Neural progenitor cell (in vitro differentiated cells): ENCODE results near the gene PLOD3. TPM values are rescaled to one million over a fixed set of nuclear protein-coding genes. Genes with fewer than 3 reads are reported as not detected.

ENCODE experiments used
- DNase-seq: peaks from one replicate; pipeline ENCODE4 v3.0.0-alpha.2; 2016; ENCODE audit warnings: low spot score
- H2AFZ ChIP-seq: fragments of 200-600 bp; sonication (generic); replicated peaks from 2 replicates; pipeline ENCODE4 v1.6.1; 2016; ENCODE audit warnings: antibody characterized with exemption
- H3F3A ChIP-seq: fragments of 200-600 bp; sonication (generic); 2 replicates; pipeline ENCODE4 v1.6.1; 2016; ENCODE audit warnings: antibody characterized with exemption, low read depth
- H3K27ac ChIP-seq: fragments of 200-600 bp; sonication (generic); 2 replicates; pipeline ENCODE4 v1.5.1; 2016; ENCODE audit warnings: mild to moderate bottlenecking
- H3K27me3 ChIP-seq: fragments of 200-600 bp; sonication (generic); 2 replicates; pipeline ENCODE4 v1.6.1; 2016; ENCODE audit warnings: mild to moderate bottlenecking, moderate library complexity
- H3K36me3 ChIP-seq: fragments of 200-600 bp; sonication (generic); 2 replicates; pipeline ENCODE4 v1.5.1; 2016
- H3K4me1 ChIP-seq: fragments of 200-600 bp; sonication (generic); 2 replicates; pipeline ENCODE4 v1.6.1; 2016; ENCODE audit warnings: mixed run types
- H3K4me2 ChIP-seq: fragments of 200-600 bp; sonication (generic); 2 replicates; pipeline ENCODE4 v1.6.1; 2016
- H3K4me3 ChIP-seq: fragments of 200-600 bp; sonication (generic); 2 replicates; pipeline ENCODE4 v1.5.1; 2016
- H3K79me2 ChIP-seq: fragments of 200-600 bp; sonication (generic); 2 replicates; pipeline ENCODE4 v1.6.1; 2016; ENCODE audit warnings: low read depth
- H3K9ac ChIP-seq: fragments of 200-600 bp; sonication (generic); 2 replicates; pipeline ENCODE4 v1.6.1; 2016
- H3K9me3 ChIP-seq: fragments of 200-600 bp; sonication (generic); 2 replicates; pipeline ENCODE4 v1.5.1; 2016; ENCODE audit warnings: low read depth
- H4K20me1 ChIP-seq: fragments of 200-600 bp; sonication (generic); 2 replicates; pipeline ENCODE4 v1.6.1; 2016; ENCODE audit warnings: low read depth
- H3K27ac Mint-ChIP-seq: 3 replicates; pipeline ENCODE4 v1.8.0; 2021; ENCODE audit warnings: mixed read lengths
- H3K27me3 Mint-ChIP-seq: 2 replicates; pipeline ENCODE4 v1.8.0; 2022; ENCODE audit warnings: low read depth, mild to moderate bottlenecking, inconsistent platforms, moderate library complexity, mixed read lengths; ENCODE audit not compliant: insufficient read depth
- H3K36me3 Mint-ChIP-seq: 3 replicates; pipeline ENCODE4 v1.8.0; 2021; ENCODE audit warnings: mixed read lengths
- H3K4me1 Mint-ChIP-seq: 3 replicates; pipeline ENCODE4 v1.8.0; 2021; ENCODE audit warnings: mixed read lengths
- H3K4me3 Mint-ChIP-seq: 3 replicates; pipeline ENCODE4 v1.8.0; 2021; ENCODE audit warnings: mild to moderate bottlenecking, moderate library complexity, mixed read lengths
- H3K9me3 Mint-ChIP-seq: 3 replicates; pipeline ENCODE4 v1.8.0; 2020; ENCODE audit warnings: mixed read lengths
- EZH2 ChIP-seq: fragments of 200-600 bp; sonication (generic); IDR thresholded peaks from 2 replicates; pipeline ENCODE4 v1.6.1; 2017; ENCODE audit warnings: antibody characterized with exemption, mild to moderate bottlenecking, moderate library complexity
- EZH2phosphoT487 ChIP-seq: fragments of 200-600 bp; sonication (generic); IDR thresholded peaks from 2 replicates; pipeline ENCODE4 v1.6.1; 2017; ENCODE audit warnings: antibody characterized with exemption
- total RNA-seq: library from RNA; depleted of rRNA; stranded (reverse); fragments of >200 nt; gene quantifications from 2 replicates; pipeline ENCODE4 v1.2.3, GENCODE V29; 2015; ENCODE audit warnings: low replicate concordance
- TF ChIP-seq, protein P1 (sequence below): fragments of 200-600 bp; sonication (generic); IDR thresholded peaks from 2 replicates; pipeline ENCODE4 v1.5.1; 2017; ENCODE audit warnings: antibody characterized with exemption, mild to moderate bottlenecking

The PLOD3 gene
- total RNA-seq, 1 donor from 2014 or later = 9.4 TPM

GRCh38 chr7:101212014-101212413 lies 5.4 kb downstream of the PLOD3 start:
- Histone ChIP-seq H3K36me3 (no peaks in the 10 kb centered on the region), H3K9ac (no peak overlapping the region)
- no peak for DNase-seq

DNA sequence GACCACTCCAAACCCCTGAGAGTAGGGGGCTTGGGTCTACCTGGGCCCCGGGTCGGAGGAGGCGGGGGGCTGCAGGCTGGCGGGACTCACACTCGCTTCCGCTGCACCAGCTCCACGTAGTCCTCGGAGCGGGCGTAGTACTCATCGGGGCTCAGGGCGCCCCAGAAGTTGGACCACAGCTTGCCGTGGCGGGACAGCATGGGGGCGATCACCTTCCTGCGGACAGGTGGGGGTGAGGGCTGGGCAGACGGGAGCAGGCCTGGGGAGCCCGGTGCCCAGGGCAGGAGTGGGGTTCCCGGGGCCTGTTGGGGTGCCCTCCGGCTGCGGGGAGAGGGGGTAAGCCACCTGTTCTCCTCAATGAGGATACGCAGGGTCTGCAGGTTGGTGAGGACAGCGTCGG lies 5.9 kb downstream of the PLOD3 start:
- Mint-ChIP-seq H3K4me3 (no peak overlapping the region), H3K36me3 (peaks cover 2% of the 10 kb centered on the region), H3K9me3 (no peaks in the 10 kb centered on the region)

More at GRCh38 chr7:101212014-101212413, 5.4 kb downstream of the PLOD3 start:
- no peaks in the 10 kb centered on the region for H3K9me3 ChIP-seq
- no peak overlapping the region for H3K4me3 Mint-ChIP-seq
- no peaks in the 10 kb centered on the region for H3K9me3 Mint-ChIP-seq
- H3K27me3 Mint-ChIP-seq = peaks cover 5% of the 10 kb centered on the region
- H3K4me2 ChIP-seq = no peak overlapping the region
- TF ChIP-seq EZH2 (no peak), EZH2phosphoT487 (no peak)
- TF ChIP-seq, protein P1, sequence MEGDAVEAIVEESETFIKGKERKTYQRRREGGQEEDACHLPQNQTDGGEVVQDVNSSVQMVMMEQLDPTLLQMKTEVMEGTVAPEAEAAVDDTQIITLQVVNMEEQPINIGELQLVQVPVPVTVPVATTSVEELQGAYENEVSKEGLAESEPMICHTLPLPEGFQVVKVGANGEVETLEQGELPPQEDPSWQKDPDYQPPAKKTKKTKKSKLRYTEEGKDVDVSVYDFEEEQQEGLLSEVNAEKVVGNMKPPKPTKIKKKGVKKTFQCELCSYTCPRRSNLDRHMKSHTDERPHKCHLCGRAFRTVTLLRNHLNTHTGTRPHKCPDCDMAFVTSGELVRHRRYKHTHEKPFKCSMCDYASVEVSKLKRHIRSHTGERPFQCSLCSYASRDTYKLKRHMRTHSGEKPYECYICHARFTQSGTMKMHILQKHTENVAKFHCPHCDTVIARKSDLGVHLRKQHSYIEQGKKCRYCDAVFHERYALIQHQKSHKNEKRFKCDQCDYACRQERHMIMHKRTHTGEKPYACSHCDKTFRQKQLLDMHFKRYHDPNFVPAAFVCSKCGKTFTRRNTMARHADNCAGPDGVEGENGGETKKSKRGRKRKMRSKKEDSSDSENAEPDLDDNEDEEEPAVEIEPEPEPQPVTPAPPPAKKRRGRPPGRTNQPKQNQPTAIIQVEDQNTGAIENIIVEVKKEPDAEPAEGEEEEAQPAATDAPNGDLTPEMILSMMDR = no peak
- no peaks in the 10 kb centered on the region for H3K79me2 ChIP-seq
- no peak overlapping the region for H3K27ac ChIP-seq
- H4K20me1 ChIP-seq = no peaks in the 10 kb centered on the region
- no peak overlapping the region for H3K27ac Mint-ChIP-seq
- peaks cover 2% of the 10 kb centered on the region for H3K36me3 Mint-ChIP-seq
- peaks cover 14% of the 10 kb centered on the region for H3K4me1 Mint-ChIP-seq
- no peaks in the 10 kb centered on the region for H3K27me3 ChIP-seq
- no peak overlapping the region for H3K4me3 ChIP-seq
- no peak overlapping the region for H2AFZ ChIP-seq
- H3K4me1 ChIP-seq = no peaks in the 10 kb centered on the region
- peaks cover 3% of the 10 kb centered on the region for H3F3A ChIP-seq

DNA sequence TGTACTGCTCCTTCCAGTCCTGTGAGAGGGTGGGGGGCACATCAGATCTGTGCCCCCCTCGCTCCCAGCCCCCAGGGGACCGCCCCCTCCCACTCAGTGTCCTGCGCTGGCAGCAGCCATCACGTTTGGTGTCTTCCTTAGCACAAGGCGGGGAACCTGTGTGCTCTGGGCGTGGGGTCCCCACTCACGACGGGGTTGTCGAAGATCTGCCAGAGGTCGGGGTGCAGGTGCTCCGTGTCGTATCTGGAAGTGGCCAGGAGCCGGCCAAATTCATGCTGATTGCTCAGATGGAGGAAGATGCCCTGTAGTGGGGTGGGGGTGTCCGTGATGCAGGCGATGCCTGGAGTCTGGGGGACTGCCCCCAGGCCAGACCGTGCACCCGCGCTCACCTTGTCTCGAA lies 7.2 kb downstream of the PLOD3 start:
- no peak overlapping the region for H3K4me3 Mint-ChIP-seq
- H3K27me3 Mint-ChIP-seq = peaks cover 8% of the 10 kb centered on the region
- no peaks in the 10 kb centered on the region for H3K9me3 Mint-ChIP-seq
- Histone ChIP-seq H2AFZ (no peak overlapping the region), H3K27me3 (no peaks in the 10 kb centered on the region), H3F3A (no peaks in the 10 kb centered on the region), H3K4me1 (no peaks in the 10 kb centered on the region), H3K4me3 (no peak overlapping the region), H3K27ac (no peak overlapping the region), H3K9me3 (no peaks in the 10 kb centered on the region), H3K79me2 (no peaks in the 10 kb centered on the region), H3K4me2 (no peak overlapping the region), H4K20me1 (no peaks in the 10 kb centered on the region), H3K36me3 (no peaks in the 10 kb centered on the region), H3K9ac (no peak overlapping the region)
- H3K36me3 Mint-ChIP-seq = peaks cover 2% of the 10 kb centered on the region
- peaks cover 3% of the 10 kb centered on the region for H3K4me1 Mint-ChIP-seq
- TF ChIP-seq, protein P1 = no peak
- no peak overlapping the region for H3K27ac Mint-ChIP-seq
- DNase-seq = no peak

More for the DNA sequence above, 5.9 kb downstream of the PLOD3 start:
- no peak overlapping the region for H2AFZ ChIP-seq
- peaks cover 5% of the 10 kb centered on the region for H3K27me3 Mint-ChIP-seq
- H3K4me1 ChIP-seq = no peaks in the 10 kb centered on the region
- no peak overlapping the region for H3K27ac ChIP-seq
- H3K4me1 Mint-ChIP-seq = peaks cover 11% of the 10 kb centered on the region
- no peak overlapping the region for H3K4me2 ChIP-seq
- H3K4me3 ChIP-seq = no peak overlapping the region
- no peaks in the 10 kb centered on the region for H3F3A ChIP-seq
- no peak overlapping the region for H3K27ac Mint-ChIP-seq
- no peaks in the 10 kb centered on the region for H3K27me3 ChIP-seq
- TF ChIP-seq EZH2 (no peak), EZH2phosphoT487 (no peak)
- TF ChIP-seq, protein P1 = no peak
- no peaks in the 10 kb centered on the region for H3K9me3 ChIP-seq
- no peak for DNase-seq
- H4K20me1 ChIP-seq = no peaks in the 10 kb centered on the region
- H3K9ac ChIP-seq = no peak overlapping the region
- no peaks in the 10 kb centered on the region for H3K79me2 ChIP-seq
- no peaks in the 10 kb centered on the region for H3K36me3 ChIP-seq

GRCh38 chr7:101208794-101209193 lies 8.6 kb downstream of the PLOD3 start:
- Mint-ChIP-seq H3K4me3 (no peak overlapping the region), H3K4me1 (no peaks in the 10 kb centered on the region), H3K27ac (no peak overlapping the region), H3K9me3 (no peaks in the 10 kb centered on the region), H3K27me3 (peaks cover 12% of the 10 kb centered on the region), H3K36me3 (peaks cover 2% of the 10 kb centered on the region)
- Histone ChIP-seq H4K20me1 (no peaks in the 10 kb centered on the region), H3F3A (no peaks in the 10 kb centered on the region), H2AFZ (no peak overlapping the region), H3K36me3 (no peaks in the 10 kb centered on the region), H3K9me3 (no peaks in the 10 kb centered on the region), H3K27ac (no peak overlapping the region), H3K79me2 (no peaks in the 10 kb centered on the region), H3K27me3 (peaks cover 3% of the 10 kb centered on the region), H3K4me1 (no peaks in the 10 kb centered on the region), H3K9ac (no peak overlapping the region), H3K4me2 (no peak overlapping the region), H3K4me3 (no peak overlapping the region)
- DNase-seq = no peak
- TF ChIP-seq EZH2phosphoT487 (no peak), EZH2 (no peak)
- TF ChIP-seq, protein P1 = no peak
